Memory B cell (primary cell): ENCODE measurements around the gene DYRK3.
A peak's percentile ranks its signal among the peaks of the same experiment; 100 is the strongest.

Experiments
- ATAC-seq: fragments of 150-1000 bp; cut with Tn5 transposase; 2 replicates; pipeline ENCODE4 v1.10.0; 2021; ENCODE audit warnings: low read depth, mild to moderate bottlenecking, moderate library complexity
- DNase-seq, 2 donors: peaks; one replicate each; pipeline ENCODE4 v3.0.0; 2022; ENCODE audit warnings: low spot score in 2 of 2
- H3K27ac Mint-ChIP-seq: one replicate; pipeline ENCODE4 v1.8.0; 2022; ENCODE audit warnings: mild to moderate bottlenecking, moderate library complexity, mixed read lengths
- H3K27me3 Mint-ChIP-seq: one replicate; pipeline ENCODE4 v1.8.0; 2022; ENCODE audit warnings: mixed read lengths
- H3K36me3 Mint-ChIP-seq: one replicate; pipeline ENCODE4 v1.8.0; 2022; ENCODE audit warnings: mild to moderate bottlenecking, mixed read lengths
- H3K4me1 Mint-ChIP-seq: one replicate; pipeline ENCODE4 v1.8.0; 2022; ENCODE audit warnings: mixed read lengths
- H3K4me3 Mint-ChIP-seq: one replicate; pipeline ENCODE4 v1.8.0; 2022; ENCODE audit warnings: mild to moderate bottlenecking, moderate library complexity, mixed read lengths
- H3K9me3 Mint-ChIP-seq: one replicate; pipeline ENCODE4 v1.8.0; 2022; ENCODE audit warnings: mixed read lengths

DYRK3 gene

DNA sequence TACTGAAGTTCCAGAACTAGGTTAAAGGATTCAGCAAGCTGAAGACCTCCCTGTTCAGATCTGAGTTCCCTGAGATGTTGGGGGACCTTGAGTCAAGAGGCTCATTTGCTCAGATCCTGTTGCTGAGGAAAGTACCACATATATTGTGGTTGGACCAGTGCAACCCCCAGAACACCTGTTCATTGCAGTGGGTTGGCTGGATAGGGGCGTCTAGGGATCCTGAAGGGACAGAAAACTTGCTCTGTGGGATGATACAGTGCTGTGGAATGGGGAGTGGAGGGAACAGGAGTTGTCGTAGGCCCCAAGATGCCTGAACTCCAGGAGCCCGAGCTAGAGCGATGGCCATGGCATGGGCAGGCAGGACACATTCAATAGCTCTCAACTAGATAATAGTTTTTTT, 24.8 kb downstream of the DYRK3 start:
- Mint-ChIP-seq H3K4me3 (no peak overlapping the region), H3K27me3 (peaks cover 11% of the 10 kb centered on the region), H3K4me1 (peaks cover 21% of the 10 kb centered on the region), H3K9me3 (no peaks in the 10 kb centered on the region), H3K36me3 (no peaks in the 10 kb centered on the region), H3K27ac (no peak overlapping the region)
- ATAC-seq (no peak), DNase-seq (no peak)

DNA sequence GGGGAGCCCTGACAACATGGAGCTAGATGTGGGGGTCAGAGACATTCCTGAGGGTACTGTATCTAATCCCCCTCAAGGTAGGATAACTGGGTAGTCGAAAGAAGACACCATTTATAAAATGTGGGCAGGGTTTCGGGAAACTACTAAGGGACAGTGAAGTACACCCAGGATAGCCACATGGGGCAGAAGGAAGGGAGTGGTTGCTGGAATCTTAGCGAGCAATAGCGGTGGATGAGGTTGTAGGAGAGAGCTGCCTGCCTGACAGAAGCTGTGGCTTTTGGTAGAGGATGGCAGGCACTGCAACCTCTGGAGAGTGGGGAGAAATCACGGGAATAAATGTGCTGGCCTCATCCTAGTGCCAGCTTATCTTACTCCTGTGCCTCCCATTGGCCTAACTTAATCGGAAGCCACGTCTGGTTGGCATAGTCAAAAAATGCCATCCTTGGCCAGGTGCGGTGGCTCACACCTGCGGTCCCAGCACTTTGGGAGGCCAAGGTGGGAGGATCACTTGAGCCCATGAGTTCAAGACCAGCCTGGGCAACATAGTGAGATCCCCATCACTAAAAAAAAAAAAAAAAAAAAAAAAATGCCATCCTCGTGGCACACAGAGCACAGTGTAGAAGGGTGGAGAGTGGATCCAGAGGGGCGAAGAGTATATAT, 26.0 kb downstream of the DYRK3 start:
- no peak overlapping the region for H3K4me3 Mint-ChIP-seq
- H3K9me3 Mint-ChIP-seq: no peaks in the 10 kb centered on the region
- peaks cover 21% of the 10 kb centered on the region for H3K4me1 Mint-ChIP-seq
- H3K36me3 Mint-ChIP-seq: no peaks in the 10 kb centered on the region
- ATAC-seq: no peak
- no peak for DNase-seq
- no peak overlapping the region for H3K27ac Mint-ChIP-seq
- H3K27me3 Mint-ChIP-seq: peaks cover 11% of the 10 kb centered on the region

DNA sequence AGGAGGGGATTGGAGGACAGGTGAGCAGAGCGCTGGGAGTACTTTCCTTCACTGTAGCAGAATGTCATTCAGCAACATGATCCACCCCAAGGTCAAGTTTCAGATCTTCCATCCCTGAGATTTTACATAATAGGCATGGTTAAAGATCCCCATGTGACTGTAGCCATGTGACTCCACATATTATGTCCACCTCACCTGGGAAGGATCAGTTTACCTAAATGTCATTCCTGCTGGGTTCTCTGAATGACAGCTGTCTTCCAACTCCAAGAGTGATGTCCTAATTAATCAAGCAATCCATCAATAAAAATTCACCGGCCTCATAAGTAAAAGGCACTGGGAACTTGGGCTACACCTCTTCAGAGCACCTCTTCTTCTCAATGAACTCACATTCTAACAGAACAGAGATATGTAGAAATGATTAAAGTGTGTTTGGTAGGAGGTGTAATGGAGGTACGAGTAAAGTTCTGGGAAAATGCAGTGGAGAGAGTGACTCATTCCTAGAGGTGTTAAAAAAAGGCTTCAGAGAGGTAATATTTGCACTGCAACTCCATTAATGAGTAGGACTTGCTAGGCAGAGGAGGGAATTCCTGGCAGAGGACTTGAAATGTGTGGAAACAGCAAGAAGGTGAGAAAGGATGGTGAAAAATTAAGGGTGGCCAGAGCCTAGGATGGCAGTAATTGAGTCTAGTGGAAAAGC, 27.2 kb downstream of the DYRK3 start:
- no peaks in the 10 kb centered on the region for H3K36me3 Mint-ChIP-seq
- H3K4me3 Mint-ChIP-seq: no peak overlapping the region
- no peak for DNase-seq
- H3K27ac Mint-ChIP-seq: no peak overlapping the region
- H3K9me3 Mint-ChIP-seq: no peaks in the 10 kb centered on the region
- no peak for ATAC-seq
- peaks cover 18% of the 10 kb centered on the region for H3K4me1 Mint-ChIP-seq
- H3K27me3 Mint-ChIP-seq: peaks cover 8% of the 10 kb centered on the region

GRCh38 chr1:206663362-206663761, 28.0 kb downstream of the DYRK3 start:
- Mint-ChIP-seq H3K36me3 (no peaks in the 10 kb centered on the region), H3K27ac (no peak overlapping the region), H3K4me1 (peaks cover 16% of the 10 kb centered on the region), H3K4me3 (no peak overlapping the region), H3K9me3 (no peaks in the 10 kb centered on the region), H3K27me3 (peaks cover 15% of the 10 kb centered on the region)
- DNase-seq (no peak), ATAC-seq (no peak)

DNA sequence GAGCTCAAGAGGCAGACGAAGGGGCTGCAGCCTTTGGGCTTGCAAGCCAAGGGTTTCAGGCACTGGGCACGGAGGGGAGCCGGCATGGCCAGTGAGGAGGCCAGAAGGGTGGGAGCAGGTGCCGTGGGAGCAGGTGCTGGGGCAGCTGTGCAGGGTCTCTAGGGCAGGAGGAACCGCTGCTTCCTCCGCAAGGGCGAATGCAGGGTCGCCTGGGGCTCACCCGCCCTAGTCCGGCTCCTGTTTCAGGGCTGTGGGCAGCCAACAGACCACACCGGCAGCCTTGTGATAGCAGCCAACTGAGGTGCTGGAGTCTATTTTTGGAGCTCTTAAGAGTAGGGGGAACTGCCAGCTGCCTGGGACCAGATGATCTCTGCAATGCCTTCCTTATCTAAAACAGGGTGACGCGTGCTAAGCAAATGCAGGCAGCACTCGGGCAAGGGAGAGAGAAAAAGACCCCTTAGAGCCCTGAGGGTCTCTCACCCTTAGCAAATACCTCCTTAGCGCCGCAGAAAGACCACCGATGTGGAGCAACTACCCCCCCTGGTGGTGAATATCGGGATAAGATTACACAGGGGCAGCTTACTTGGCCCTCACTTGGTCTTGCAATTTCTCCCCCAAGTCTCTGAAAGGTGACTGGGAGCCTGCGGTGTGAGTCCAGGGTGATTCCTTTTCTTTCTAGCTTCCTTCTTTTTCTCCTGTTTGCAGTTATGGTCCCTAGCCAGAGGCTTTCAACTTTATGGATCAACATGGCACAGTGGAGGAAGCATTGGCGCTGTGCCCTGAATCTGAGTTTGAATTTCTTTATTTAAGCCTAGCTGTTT, 28.7 kb downstream of the DYRK3 start:
- peak; percentile 76 to 81 for DNase-seq
- Mint-ChIP-seq H3K4me1 (peaks cover 12% of the 10 kb centered on the region), H3K4me3 (peak overlapping the region; percentile 52), H3K9me3 (no peaks in the 10 kb centered on the region), H3K27me3 (peaks cover 16% of the 10 kb centered on the region), H3K27ac (no peak overlapping the region), H3K36me3 (no peaks in the 10 kb centered on the region)
- ATAC-seq: peak; percentile 85

GRCh38 chr1:206664740-206665139, 29.4 kb downstream of the DYRK3 start:
- ATAC-seq (no peak), DNase-seq (no peak)
- no peaks in the 10 kb centered on the region for H3K36me3 Mint-ChIP-seq
- H3K27ac Mint-ChIP-seq: no peak overlapping the region
- no peaks in the 10 kb centered on the region for H3K9me3 Mint-ChIP-seq
- peaks cover 16% of the 10 kb centered on the region for H3K27me3 Mint-ChIP-seq
- H3K4me3 Mint-ChIP-seq: no peak overlapping the region
- H3K4me1 Mint-ChIP-seq: peaks cover 12% of the 10 kb centered on the region

- Mint-ChIP-seq H3K4me3 (no peak overlapping the region), H3K27me3 (peaks cover 14% of the 10 kb centered on the region), H3K36me3 (no peaks in the 10 kb centered on the region), H3K4me1 (peaks cover 12% of the 10 kb centered on the region), H3K27ac (no peak overlapping the region), H3K9me3 (no peaks in the 10 kb centered on the region)
- ATAC-seq (no peak), DNase-seq (no peak)
Observed at GRCh38 chr1:206666031-206666561, 30.8 kb downstream of the DYRK3 start.

- no peaks in the 10 kb centered on the region for H3K36me3 Mint-ChIP-seq
- peaks cover 12% of the 10 kb centered on the region for H3K4me1 Mint-ChIP-seq
- no peak overlapping the region for H3K27ac Mint-ChIP-seq
Observed at GRCh38 chr1:206666954-206667665, 31.8 kb downstream of the DYRK3 start.

DNA sequence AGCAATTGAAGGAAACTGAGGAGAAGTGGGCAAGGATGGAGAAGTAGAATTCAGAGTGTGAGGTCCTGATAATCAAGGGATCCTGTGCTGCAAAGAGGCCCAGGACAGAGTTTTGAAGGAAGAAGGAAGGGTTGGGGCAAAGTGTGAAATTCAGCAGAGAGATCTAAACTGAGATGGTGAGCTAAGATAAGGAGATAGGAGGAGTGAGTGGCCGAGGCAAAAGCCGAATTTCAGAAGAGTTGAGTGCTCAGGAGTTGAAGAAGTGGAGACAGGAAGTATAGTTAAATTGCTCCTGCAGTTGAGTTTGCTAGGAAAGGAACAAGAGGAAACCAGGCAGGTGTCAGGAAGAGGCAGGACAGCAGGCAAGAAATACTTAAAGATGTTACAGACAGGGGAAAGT, 33.0 kb downstream of the DYRK3 start:
- ATAC-seq: no peak
- peaks cover 11% of the 10 kb centered on the region for H3K4me1 Mint-ChIP-seq
- no peaks in the 10 kb centered on the region for H3K36me3 Mint-ChIP-seq

More at GRCh38 chr1:206666954-206667665, 31.8 kb downstream of the DYRK3 start:
- Mint-ChIP-seq H3K9me3 (no peaks in the 10 kb centered on the region), H3K27me3 (peaks cover 12% of the 10 kb centered on the region), H3K4me3 (no peak overlapping the region)
- no peak for ATAC-seq
- no peak for DNase-seq

GRCh38 chr1:206668874-206669410, 33.6 kb downstream of the DYRK3 start:
- DNase-seq (no peak), ATAC-seq (no peak)
- Mint-ChIP-seq H3K27me3 (peaks cover 9% of the 10 kb centered on the region), H3K9me3 (no peaks in the 10 kb centered on the region), H3K27ac (no peak overlapping the region), H3K36me3 (no peaks in the 10 kb centered on the region), H3K4me3 (no peak overlapping the region), H3K4me1 (peaks cover 7% of the 10 kb centered on the region)

More for the DNA sequence above, 33.0 kb downstream of the DYRK3 start:
- Mint-ChIP-seq H3K4me3 (no peak overlapping the region), H3K27me3 (peaks cover 9% of the 10 kb centered on the region), H3K9me3 (no peaks in the 10 kb centered on the region), H3K27ac (no peak overlapping the region)
- no peak for DNase-seq

DNA sequence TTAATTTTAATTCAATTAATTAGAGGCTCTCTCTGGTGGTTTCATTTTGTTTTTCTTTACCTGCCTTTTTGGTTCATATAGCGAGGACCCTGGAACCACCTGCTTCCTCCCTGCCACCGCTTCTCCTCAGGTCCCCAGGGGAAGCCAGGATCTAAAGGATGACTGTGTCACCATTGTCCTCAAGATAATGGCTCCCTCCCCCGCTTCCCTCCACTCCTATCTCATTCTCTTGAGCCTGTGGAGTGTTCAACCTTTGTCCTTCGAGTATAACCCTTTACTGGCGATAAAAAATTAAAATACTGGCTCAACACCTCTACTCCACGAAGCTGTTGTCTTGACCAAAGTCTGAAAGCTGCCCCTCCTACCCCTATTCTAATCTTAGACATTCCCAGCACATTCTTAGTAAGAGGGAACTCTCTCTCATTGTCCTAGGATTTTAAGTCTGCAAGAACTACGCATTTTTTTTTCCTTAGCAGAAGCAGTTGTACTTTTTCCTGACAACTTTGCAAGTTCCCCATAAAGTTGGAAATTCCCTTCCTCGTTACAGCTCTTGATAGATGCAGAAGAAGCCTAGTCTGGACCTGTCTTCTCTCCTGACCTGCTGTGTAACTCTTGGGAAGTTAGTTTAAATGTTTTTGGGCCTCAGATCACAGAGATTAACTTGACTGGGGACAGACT, 36.8 kb downstream of the DYRK3 start:
- ATAC-seq: peak; percentile 27
- no peaks in the 10 kb centered on the region for H3K9me3 Mint-ChIP-seq
- H3K36me3 Mint-ChIP-seq: no peaks in the 10 kb centered on the region
- peaks cover 8% of the 10 kb centered on the region for H3K27me3 Mint-ChIP-seq
- peaks cover 7% of the 10 kb centered on the region for H3K4me1 Mint-ChIP-seq
- H3K4me3 Mint-ChIP-seq: no peak overlapping the region
- no peak for DNase-seq
- H3K27ac Mint-ChIP-seq: no peak overlapping the region

GRCh38 chr1:206672844-206673758, 37.8 kb downstream of the DYRK3 start:
- Mint-ChIP-seq H3K27ac (no peak overlapping the region), H3K9me3 (no peaks in the 10 kb centered on the region), H3K4me3 (no peak overlapping the region), H3K27me3 (peaks cover 4% of the 10 kb centered on the region), H3K36me3 (no peaks in the 10 kb centered on the region), H3K4me1 (peaks cover 7% of the 10 kb centered on the region)
- no peak for DNase-seq
- ATAC-seq: peak; percentile 66
